Muscle layer of colon (tissue), 2 donors: ENCODE results near the gene ERC1.

Experiments
- H3K27ac ChIP-seq: one replicate; pipeline ENCODE4 v1.7.0; 2013; ENCODE audit warnings: low read depth, mild to moderate bottlenecking, low read length, moderate library complexity
- H3K27me3 ChIP-seq, 2 donors: one replicate each; pipeline ENCODE4 v1.7.0; 2013; ENCODE audit warnings: low read length in 2 of 2, mild to moderate bottlenecking in 2 of 2; ENCODE audit not compliant: insufficient read depth in 2 of 2, control insufficient read depth in 1 of 2
- H3K36me3 ChIP-seq: one replicate; pipeline ENCODE4 v1.7.0; 2013; ENCODE audit warnings: mild to moderate bottlenecking, low read length; ENCODE audit not compliant: insufficient read depth
- H3K4me1 ChIP-seq: one replicate; pipeline ENCODE4 v1.7.0; 2013; ENCODE audit warnings: mild to moderate bottlenecking, low read length; ENCODE audit not compliant: insufficient read depth
- H3K4me3 ChIP-seq, 2 donors: one replicate each; pipeline ENCODE4 v1.7.0; 2013; ENCODE audit warnings: low read length in 2 of 2, low read depth in 1 of 2, mild to moderate bottlenecking in 1 of 2, moderate library complexity in 1 of 2
- H3K9ac ChIP-seq: one replicate; pipeline ENCODE4 v1.7.0; 2013; ENCODE audit warnings: low read length
- H3K9me3 ChIP-seq: one replicate; pipeline ENCODE4 v1.7.0; 2013; ENCODE audit warnings: mild to moderate bottlenecking, low read length
- donor health status: abdominal sarcoma.
- donor health status: Adenocarcinoma of cecum.

Gene ERC1

DNA sequence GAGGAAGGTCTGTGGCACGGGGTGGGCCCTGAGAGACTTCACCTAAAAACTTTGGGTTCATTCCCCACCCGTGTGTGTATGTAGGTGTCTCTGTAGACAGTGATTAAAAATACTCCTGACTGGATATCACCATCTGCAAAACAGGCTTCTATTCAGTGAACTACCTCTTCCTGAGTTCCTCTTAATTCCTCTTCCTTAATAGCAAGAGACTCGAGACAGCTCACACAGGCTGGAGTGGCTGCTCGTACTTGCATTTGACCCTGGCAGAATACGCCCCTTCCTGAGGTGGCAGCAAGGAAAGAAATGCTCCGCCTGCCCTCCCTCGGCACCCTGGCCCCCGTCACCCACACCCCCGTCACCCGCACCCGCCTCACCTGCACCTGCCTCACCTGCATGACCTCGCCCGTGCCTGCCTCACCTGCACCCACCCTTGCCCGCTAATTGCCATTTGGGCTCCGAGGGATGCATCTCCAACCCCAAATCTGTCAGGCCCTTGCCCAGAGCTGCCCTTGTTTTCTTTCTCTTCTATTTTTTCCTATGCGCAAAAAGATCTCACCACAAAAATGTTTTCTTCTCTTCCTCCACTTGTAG, 513.4 kb downstream of the ERC1 start:
- Histone ChIP-seq H3K4me1 (peaks cover 14% of the 10 kb centered on the region), H3K9me3 (no peaks in the 10 kb centered on the region), H3K27me3 (no peaks in the 10 kb centered on the region), H3K36me3 (no peaks in the 10 kb centered on the region), H3K4me3 (no peak overlapping the region), H3K27ac (no peak overlapping the region), H3K9ac (no peak overlapping the region)

DNA sequence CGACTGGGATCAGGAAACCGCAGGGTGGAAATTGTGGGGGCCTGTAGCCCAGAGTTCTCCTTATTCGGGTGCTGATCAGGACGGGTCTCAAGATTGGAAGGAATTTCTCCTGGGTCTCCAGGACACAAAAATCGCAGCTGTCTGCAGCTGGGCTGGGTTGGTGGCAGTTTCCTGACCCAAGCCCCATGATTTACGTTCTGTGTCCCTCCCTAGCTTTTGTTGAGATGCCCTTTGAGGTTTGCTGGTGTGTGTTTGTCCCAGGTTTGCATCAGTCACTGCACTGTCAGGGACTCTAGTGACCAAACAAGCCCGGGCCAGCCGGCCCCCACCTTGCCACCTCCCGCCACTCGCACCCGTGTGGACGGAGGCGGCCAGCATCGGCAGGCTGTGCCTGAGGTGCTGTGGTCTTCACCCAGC, 513.9 kb downstream of the ERC1 start:
- Histone ChIP-seq H3K36me3 (no peaks in the 10 kb centered on the region), H3K4me3 (no peak overlapping the region), H3K9ac (no peak overlapping the region), H3K27ac (no peak overlapping the region), H3K27me3 (no peaks in the 10 kb centered on the region), H3K4me1 (peaks cover 14% of the 10 kb centered on the region), H3K9me3 (no peaks in the 10 kb centered on the region)

DNA sequence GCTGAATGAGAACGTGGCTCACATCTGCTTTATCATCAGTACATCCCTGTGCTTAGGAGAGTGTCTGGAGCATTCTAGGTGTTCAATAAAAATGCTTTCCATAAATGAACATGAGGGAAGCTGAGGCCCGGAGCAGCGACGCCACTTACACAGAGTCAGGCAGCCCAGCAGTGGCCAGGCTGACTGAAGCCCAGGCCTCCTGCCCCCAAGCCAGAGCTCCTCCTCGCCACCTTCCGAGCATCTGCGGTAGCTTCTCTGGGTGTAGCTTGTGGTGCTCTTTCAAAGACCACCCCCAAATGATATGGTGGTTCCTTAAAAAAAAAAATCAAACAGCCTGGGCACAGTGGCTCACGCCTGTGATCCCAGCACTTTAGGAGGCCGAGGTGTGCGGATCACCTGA, 514.6 kb downstream of the ERC1 start:
- Histone ChIP-seq H3K4me1 (peaks cover 14% of the 10 kb centered on the region), H3K9ac (no peak overlapping the region), H3K4me3 (no peak overlapping the region), H3K9me3 (no peaks in the 10 kb centered on the region), H3K27ac (no peak overlapping the region), H3K36me3 (no peaks in the 10 kb centered on the region), H3K27me3 (no peaks in the 10 kb centered on the region)

DNA sequence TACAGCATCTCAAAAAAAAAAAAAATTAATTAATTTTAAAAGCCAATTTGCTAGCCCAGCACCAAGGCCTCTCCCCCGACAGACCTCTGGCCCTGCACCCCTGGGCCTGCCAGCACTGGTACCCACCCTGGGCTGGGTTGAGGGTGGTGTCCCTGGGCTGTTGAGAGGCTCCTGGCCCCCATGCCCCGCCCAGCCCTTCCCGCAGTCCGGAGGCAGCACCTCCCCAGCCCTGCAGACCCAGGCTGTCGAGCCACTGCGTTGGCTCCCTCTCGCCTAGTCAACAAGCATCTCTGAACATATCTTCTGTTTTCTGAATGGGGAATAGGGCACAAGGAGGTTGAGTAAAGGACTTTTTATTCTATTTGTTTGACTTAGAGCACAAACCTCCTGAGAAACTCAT, 516.3 kb downstream of the ERC1 start:
- Histone ChIP-seq H3K4me1 (peaks cover 10% of the 10 kb centered on the region), H3K27me3 (no peaks in the 10 kb centered on the region), H3K36me3 (no peaks in the 10 kb centered on the region), H3K9ac (no peak overlapping the region), H3K27ac (no peak overlapping the region), H3K9me3 (no peaks in the 10 kb centered on the region), H3K4me3 (no peak overlapping the region)

DNA sequence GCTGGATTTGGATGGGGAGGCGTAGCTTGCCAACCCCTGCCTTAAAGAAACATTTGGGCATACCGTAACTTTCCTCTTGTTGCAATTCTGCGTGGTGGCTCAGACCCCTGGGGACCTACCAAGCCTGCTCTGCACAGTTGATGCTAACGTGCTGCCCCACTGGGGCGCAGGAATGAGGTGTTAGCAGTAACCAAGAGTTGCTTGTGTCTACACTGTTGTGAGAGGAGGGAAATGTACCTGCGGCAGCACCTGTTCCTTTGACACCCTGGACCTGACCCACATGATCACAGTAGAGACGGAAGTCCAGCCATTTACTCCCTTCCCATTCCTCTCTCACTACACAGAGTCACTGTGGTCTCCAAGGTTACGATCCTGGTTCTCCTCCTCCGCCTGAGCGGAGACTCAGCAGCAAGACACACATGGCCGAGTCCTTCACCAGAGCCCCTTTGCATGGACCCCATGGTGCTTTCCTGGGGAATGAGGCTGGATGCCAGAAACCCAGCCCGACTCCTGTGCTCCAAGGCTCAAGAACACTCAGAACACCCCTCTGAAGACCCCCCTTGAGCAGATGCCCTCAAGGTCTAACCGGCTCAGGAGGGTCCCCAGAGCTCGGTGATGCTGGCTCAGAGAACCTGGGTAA, 518.5 kb downstream of the ERC1 start:
- no peak overlapping the region for H3K27ac ChIP-seq
- no peaks in the 10 kb centered on the region for H3K9me3 ChIP-seq
- no peaks in the 10 kb centered on the region for H3K27me3 ChIP-seq
- no peak overlapping the region for H3K4me3 ChIP-seq
- H3K4me1 ChIP-seq: no peaks in the 10 kb centered on the region
- H3K36me3 ChIP-seq: no peaks in the 10 kb centered on the region
- H3K9ac ChIP-seq: no peak overlapping the region

DNA sequence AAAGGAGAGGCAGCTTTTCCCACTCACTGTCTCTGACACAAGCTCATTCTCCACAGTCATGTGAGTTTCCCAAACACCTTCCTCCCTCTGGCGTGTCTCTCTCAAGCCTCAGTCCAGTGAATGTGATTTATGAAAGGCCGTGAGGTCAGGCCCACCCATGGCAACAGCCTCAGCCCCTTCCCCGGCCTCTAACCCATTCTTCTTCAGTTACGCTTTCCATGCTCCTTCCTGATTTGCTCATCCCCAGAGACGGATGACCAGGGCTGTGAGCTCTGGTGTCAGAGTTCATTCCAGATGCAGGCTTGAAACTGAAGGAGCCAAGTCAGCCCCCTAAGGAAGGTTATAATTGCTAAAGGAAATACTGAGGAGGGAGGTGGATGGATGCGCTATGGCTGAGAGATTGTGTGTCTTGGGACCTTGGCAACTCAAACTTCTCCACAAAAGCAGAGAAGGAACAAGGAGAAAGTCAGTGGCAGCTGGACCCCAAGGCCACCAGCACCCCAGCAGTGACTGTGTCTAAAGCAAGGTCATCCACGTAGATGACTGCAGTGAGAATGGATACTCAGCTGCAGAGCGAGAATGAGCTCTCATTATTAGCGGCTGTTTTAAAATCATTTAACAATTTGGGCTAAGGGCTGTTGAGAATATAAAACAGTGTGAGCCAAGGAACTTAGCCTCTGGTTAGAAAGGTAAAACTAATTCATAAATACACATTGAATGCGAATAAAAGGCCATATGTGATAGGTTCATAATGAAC, 519.2 kb downstream of the ERC1 start:
- no peaks in the 10 kb centered on the region for H3K9me3 ChIP-seq
- no peaks in the 10 kb centered on the region for H3K4me1 ChIP-seq
- no peak overlapping the region for H3K9ac ChIP-seq
- H3K27me3 ChIP-seq: no peaks in the 10 kb centered on the region
- H3K4me3 ChIP-seq: no peak overlapping the region
- H3K36me3 ChIP-seq: no peaks in the 10 kb centered on the region
- H3K27ac ChIP-seq: no peak overlapping the region

DNA sequence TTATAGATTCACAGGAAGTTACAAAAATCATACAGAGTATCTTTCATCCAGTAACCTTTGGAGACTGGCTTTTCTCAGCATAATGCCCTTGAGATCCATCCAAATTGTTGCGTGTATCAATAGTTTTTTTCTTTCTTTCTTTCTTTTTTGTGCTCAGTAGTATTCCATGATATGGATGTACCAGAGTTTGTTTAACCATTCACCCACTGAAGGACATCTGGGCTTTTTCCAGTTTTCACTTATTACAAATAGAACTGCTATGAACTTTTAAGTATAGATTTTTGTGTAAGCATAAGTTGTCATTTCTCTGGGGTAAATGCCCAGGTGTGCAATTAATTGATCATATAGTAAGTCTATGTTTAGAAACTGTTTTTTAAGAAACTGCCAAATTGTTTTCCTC, 524.0 kb downstream of the ERC1 start:
- H3K9ac ChIP-seq: no peak overlapping the region
- H3K36me3 ChIP-seq: no peaks in the 10 kb centered on the region
- H3K9me3 ChIP-seq: no peaks in the 10 kb centered on the region

DNA sequence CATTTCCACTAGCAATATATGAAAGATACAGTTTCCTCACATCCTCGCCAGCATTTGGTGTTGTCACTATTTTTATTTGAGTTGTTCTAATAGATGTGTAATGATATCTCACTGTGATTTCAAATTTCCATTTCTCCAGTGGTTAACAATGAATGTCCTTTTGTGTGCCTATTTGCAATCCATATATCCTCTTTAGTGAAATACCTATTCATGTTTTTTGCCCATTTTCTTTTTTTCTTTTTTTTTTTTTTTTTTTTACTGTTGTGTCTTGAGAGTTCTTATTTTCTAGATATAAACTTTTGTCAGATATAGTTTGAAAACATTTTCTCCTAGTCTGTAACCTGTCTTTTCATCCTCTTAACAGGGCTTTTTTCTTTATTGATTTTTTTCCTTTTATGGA, 524.4 kb downstream of the ERC1 start:
- H3K9ac ChIP-seq: no peak overlapping the region
- peaks cover 0 to 5% of the 10 kb centered on the region in 2 donors for H3K27me3 ChIP-seq
- no peaks in the 10 kb centered on the region for H3K9me3 ChIP-seq
- no peak overlapping the region for H3K4me3 ChIP-seq
- no peaks in the 10 kb centered on the region for H3K4me1 ChIP-seq
- H3K27ac ChIP-seq: no peak overlapping the region
- H3K36me3 ChIP-seq: no peaks in the 10 kb centered on the region

More for the DNA sequence above, 524.0 kb downstream of the ERC1 start:
- no peaks in the 10 kb centered on the region for H3K4me1 ChIP-seq
- H3K27ac ChIP-seq: no peak overlapping the region
- no peak overlapping the region for H3K4me3 ChIP-seq
- peaks cover 0 to 5% of the 10 kb centered on the region in 2 donors for H3K27me3 ChIP-seq

DNA sequence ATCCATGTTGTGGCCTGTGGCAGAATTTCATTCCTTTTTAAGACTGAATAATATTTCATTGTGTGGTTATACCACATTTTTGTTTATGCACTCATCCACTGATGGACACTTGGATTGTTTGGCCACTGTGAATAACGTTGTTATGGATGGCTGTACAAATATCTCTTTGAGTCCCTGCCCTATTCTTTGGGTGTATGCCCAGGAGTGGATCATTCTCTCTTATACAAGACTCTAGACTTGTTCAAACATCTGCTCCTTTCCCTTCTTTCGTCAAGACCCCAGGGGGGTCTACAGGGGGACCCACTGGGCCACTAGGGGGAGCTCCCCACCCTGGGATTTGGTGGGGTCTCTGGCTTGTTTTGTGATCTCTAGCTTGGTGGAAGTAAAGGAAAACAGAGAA, 526.0 kb downstream of the ERC1 start:
- no peak overlapping the region for H3K4me3 ChIP-seq

DNA sequence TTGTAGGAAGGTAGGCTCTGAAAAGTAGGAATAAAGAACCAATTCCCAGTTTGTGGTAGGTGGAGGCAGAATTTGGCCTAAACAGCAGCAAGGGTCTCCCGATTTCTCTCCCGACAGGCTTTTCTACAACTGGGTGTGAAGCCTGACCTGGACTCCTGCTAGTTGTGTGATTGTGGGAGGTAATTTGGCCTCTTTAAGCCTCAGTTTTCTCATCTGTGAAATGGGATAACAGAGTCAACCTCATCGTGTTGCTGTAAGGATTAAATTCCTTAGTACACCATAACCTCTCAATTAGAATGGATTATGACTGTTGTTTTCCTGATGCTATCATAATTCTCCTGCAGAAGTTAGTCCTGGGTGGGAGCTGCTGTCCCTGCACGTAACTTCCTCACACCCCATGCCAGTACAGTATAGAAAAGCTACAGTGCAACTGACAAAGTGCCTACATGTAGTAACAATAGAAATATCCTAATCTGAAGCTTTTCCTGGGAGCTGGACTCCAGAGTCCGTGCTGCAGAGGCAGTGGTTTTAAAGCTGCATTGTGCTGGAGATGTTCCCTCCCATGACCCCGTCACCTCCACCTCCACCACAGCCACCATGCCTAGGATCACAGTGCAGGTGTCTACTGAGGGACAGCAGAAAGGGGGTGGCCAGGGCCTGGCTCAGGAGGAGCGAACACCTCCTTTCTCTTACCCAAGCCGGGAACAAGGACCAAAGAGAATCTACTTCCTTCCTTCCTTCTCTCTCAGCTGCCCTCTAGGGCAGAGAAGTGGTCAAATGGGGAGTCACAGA, 526.9 kb downstream of the ERC1 start:
- Histone ChIP-seq H3K27me3 (peaks cover 0 to 5% of the 10 kb centered on the region in 2 donors), H3K4me1 (no peaks in the 10 kb centered on the region), H3K9ac (no peak overlapping the region), H3K27ac (no peak overlapping the region), H3K9me3 (no peaks in the 10 kb centered on the region), H3K36me3 (no peaks in the 10 kb centered on the region), H3K4me3 (no peak overlapping the region)

More for the DNA sequence above, 526.0 kb downstream of the ERC1 start:
- Histone ChIP-seq H3K9ac (no peak overlapping the region), H3K4me1 (no peaks in the 10 kb centered on the region), H3K27ac (no peak overlapping the region), H3K27me3 (peaks cover 0 to 5% of the 10 kb centered on the region in 2 donors), H3K36me3 (no peaks in the 10 kb centered on the region), H3K9me3 (no peaks in the 10 kb centered on the region)
